HEK293T (cell line): ENCODE measurements around the gene STARD5.

Experiments used
- CTCF ChIA-PET: fragments of 350-600 bp; formaldehyde crosslinking; extraction: SDS; loops from one replicate; lab custom pipeline; 2021; ENCODE audit warnings: antibody characterized with exemption, inconsistent platforms; lab: Yijun Ruan, JAX
- POLR2A ChIA-PET: fragments of 350-600 bp; formaldehyde crosslinking; extraction: SDS; loops from one replicate; lab custom pipeline; 2020; ENCODE audit warnings: antibody characterized with exemption, inconsistent platforms; lab: Yijun Ruan, JAX
- DNase-seq: peaks from one replicate; pipeline ENCODE4 v3.0.0; 2012; ENCODE audit warnings: mixed read lengths; ENCODE audit errors: extremely low spot score
- ARNT ChIP-seq: fragments of 450-650 bp; IDR thresholded peaks from 2 replicates; pipeline ENCODE4 v1.6.1; 2017; ENCODE audit warnings: mild to moderate bottlenecking
- BHLHE40 ChIP-seq: fragments of 450-650 bp; IDR thresholded peaks from 2 replicates; pipeline ENCODE4 v1.6.1; 2016; ENCODE audit warnings: mild to moderate bottlenecking, moderate library complexity, borderline replicate concordance
- CTBP1 ChIP-seq: fragments of 450-650 bp; IDR thresholded peaks from 2 replicates; pipeline ENCODE4 v1.6.1; 2016; ENCODE audit warnings: borderline replicate concordance
- ELF4 ChIP-seq: fragments of 450-650 bp; IDR thresholded peaks from 2 replicates; pipeline ENCODE4 v1.6.1; 2017; ENCODE audit warnings: antibody characterized with exemption
- FOXA1 ChIP-seq: fragments of 450-650 bp; IDR thresholded peaks from 2 replicates; pipeline ENCODE4 v1.6.1; 2016; ENCODE audit warnings: mild to moderate bottlenecking
- FOXK2 ChIP-seq: fragments of 450-650 bp; IDR thresholded peaks from 2 replicates; pipeline ENCODE4 v1.6.1; 2016; ENCODE audit warnings: mild to moderate bottlenecking
- FOXM1 ChIP-seq: fragments of 450-650 bp; IDR thresholded peaks from 2 replicates; pipeline ENCODE4 v1.6.1; 2017; ENCODE audit warnings: mild to moderate bottlenecking, borderline replicate concordance
- HDGF ChIP-seq: fragments of 450-650 bp; IDR thresholded peaks from 2 replicates; pipeline ENCODE4 v1.6.1; 2017; ENCODE audit warnings: antibody characterized with exemption, borderline replicate concordance
- L3MBTL2 ChIP-seq: fragments of 450-650 bp; conservative IDR thresholded peaks from 2 replicates; pipeline ENCODE4 v1.6.1; 2016; ENCODE audit warnings: mild to moderate bottlenecking
- LEF1 ChIP-seq: fragments of 450-650 bp; IDR thresholded peaks from 2 replicates; pipeline ENCODE4 v1.6.1; 2017; ENCODE audit warnings: mild to moderate bottlenecking, borderline replicate concordance
- NFRKB ChIP-seq: fragments of 450-650 bp; IDR thresholded peaks from 2 replicates; pipeline ENCODE4 v1.6.1; 2016; ENCODE audit warnings: mild to moderate bottlenecking, moderate library complexity
- PKNOX1 ChIP-seq: fragments of 450-650 bp; IDR thresholded peaks from 2 replicates; pipeline ENCODE4 v1.6.1; 2016
- SP1 ChIP-seq: fragments of 450-650 bp; IDR thresholded peaks from 2 replicates; pipeline ENCODE4 v1.6.1; 2017
- SUZ12 ChIP-seq: fragments of 450-650 bp; IDR thresholded peaks from 2 replicates; pipeline ENCODE4 v1.6.1; 2016; ENCODE audit warnings: mild to moderate bottlenecking
- TARDBP ChIP-seq: fragments of 450-650 bp; IDR thresholded peaks from 2 replicates; pipeline ENCODE4 v1.6.1; 2016
- ZNF384 ChIP-seq: fragments of 450-650 bp; IDR thresholded peaks from 2 replicates; pipeline ENCODE4 v1.6.1; 2016

The STARD5 gene

DNA sequence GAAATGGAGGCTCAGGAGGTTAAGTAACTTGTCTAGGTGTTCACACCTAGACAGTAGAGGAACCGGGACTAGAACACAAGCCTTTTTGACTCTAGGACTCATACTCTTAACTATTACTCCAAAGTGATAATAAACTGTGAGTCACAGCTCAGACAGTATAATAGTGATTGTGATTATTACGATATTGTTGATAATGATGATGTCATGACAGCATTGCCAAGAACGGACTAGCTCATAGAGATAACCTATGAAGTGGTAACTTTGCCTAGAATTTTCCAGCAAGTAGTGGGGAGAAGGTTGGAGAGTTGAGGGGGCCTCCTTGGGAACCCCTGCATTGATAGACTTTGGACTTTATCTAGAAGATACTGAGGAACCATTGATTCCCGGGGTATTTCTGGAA is 34.0 kb downstream of the STARD5 start:
- POLR2A ChIA-PET: no interaction called here
- TF ChIP-seq NFRKB: no peak
- TF ChIP-seq FOXA1: no peak
- TF ChIP-seq L3MBTL2: no peak
- no peak for TF ChIP-seq TARDBP
- TF ChIP-seq SUZ12: no peak
- no peak for TF ChIP-seq PKNOX1
- no peak for TF ChIP-seq FOXK2
- no peak for TF ChIP-seq SP1
- no peak for TF ChIP-seq ZNF384
- no peak for TF ChIP-seq LEF1
- TF ChIP-seq FOXM1: no peak
- TF ChIP-seq HDGF: no peak
- no peak for TF ChIP-seq ARNT
- no peak for TF ChIP-seq BHLHE40
- TF ChIP-seq ELF4: no peak
- no peak for TF ChIP-seq CTBP1
- CTCF ChIA-PET: interaction anchor here (0.7 kb wide), 1 partner anchor 135 kb away, joined by 3 read pairs; no protein-coding TSS in a partner anchor
- no peak for DNase-seq

DNA sequence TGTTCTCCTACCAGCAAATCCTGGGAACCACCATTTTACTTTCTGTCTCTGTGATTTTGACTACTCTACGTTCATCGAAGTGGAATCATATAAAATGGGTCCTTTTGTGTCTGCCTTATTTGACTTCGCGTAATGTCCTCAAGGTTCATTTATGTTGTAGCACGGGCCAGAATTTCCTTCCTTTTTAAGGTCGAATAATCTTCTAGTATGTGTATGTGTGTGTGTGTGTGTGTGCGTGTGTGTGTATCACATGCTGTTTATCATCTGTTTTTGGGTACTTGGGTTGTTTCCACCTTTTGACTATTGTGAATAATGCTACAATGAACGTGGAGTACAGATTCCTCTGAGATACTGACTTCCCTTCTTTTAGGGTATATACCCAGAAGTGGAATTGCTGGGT is 35.3 kb downstream of the STARD5 start:
- TF ChIP-seq NFRKB (no peak), ARNT (no peak), ZNF384 (no peak), SUZ12 (no peak), SP1 (no peak), CTBP1 (no peak), HDGF (no peak), LEF1 (no peak), PKNOX1 (no peak), FOXM1 (no peak), ELF4 (no peak)
- no peak for DNase-seq
- POLR2A ChIA-PET: no interaction called here
- CTCF ChIA-PET: no interaction called here

GRCh38 chr15:81288040-81288439 is 35.9 kb downstream of the STARD5 start:
- TF ChIP-seq HDGF: no peak
- TF ChIP-seq ZNF384: no peak
- TF ChIP-seq TARDBP: no peak
- no peak for TF ChIP-seq ARNT
- no peak for TF ChIP-seq PKNOX1
- TF ChIP-seq LEF1: no peak
- no peak for TF ChIP-seq L3MBTL2
- TF ChIP-seq ELF4: no peak
- no peak for TF ChIP-seq FOXM1
- TF ChIP-seq SP1: no peak
- TF ChIP-seq FOXK2: no peak
- TF ChIP-seq NFRKB: no peak
- TF ChIP-seq BHLHE40: no peak
- no peak for TF ChIP-seq SUZ12
- no peak for TF ChIP-seq FOXA1
- TF ChIP-seq CTBP1: no peak
- ChIA-PET CTCF (interaction anchor here (1.2 kb wide), 1 partner anchor 10 kb away, joined by 4 read pairs; no protein-coding TSS in a partner anchor), POLR2A (no interaction called here)
- no peak for DNase-seq

DNA sequence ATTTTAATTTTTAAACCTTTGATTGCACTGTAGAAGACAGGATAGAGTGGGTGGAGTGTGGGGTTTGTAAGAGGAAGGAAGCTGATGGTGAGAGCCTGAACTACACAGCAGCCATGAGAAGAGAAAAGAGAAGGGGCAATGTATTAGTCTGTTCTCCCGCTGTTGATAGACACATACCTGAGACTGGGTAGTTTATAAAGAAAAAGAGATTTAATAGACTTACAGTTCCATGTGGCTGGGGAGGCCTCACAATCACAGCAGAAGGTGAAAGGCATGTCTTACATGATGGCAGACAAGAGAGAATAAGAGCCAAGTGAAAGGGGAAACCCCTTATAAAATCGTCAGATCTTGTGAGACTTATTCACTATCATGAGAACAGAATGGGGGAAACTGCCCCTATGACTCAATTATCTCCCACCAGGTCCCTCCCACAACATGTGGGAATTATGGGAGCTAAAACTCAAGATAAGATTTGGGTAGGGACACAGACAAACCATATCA is 37.3 kb downstream of the STARD5 start:
- CTCF ChIA-PET: interaction anchor here (1.2 kb wide), 1 partner anchor 8 kb away, joined by 4 read pairs; no protein-coding TSS in a partner anchor
- POLR2A ChIA-PET: no interaction called here
- TF ChIP-seq PKNOX1 (no peak), ARNT (no peak), L3MBTL2 (no peak), FOXM1 (no peak), TARDBP (no peak), SP1 (no peak), ELF4 (no peak), FOXK2 (no peak), CTBP1 (no peak), BHLHE40 (no peak), ZNF384 (no peak), SUZ12 (no peak), LEF1 (no peak), HDGF (no peak), FOXA1 (no peak), NFRKB (no peak)
- DNase-seq: no peak

DNA sequence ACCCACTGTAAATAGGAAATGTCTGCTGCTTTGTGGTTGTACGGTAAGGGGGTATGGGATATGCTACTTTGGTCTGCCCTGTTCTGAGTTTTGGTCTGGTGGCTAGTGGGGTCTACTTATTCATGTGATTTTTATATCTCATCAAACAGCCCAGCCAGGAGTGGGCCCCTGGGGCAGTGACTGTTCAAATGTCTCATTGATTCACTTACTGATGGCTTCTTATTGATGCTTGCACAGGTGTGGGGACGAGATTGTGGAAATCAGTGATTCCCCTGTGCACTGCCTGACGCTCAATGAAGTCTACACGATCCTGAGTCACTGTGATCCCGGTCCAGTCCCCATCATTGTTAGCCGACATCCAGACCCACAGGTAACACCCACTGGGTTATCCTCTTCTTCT is 38.5 kb downstream of the STARD5 start:
- no peak for DNase-seq
- ChIA-PET POLR2A (no interaction called here), CTCF (no interaction called here)
- TF ChIP-seq SUZ12 (no peak), L3MBTL2 (no peak), PKNOX1 (no peak), FOXA1 (no peak), CTBP1 (no peak), SP1 (no peak), FOXK2 (no peak)
